Stromal cell of bone marrow (primary cell): Measurements from ENCODE around the gene PEMT.
A peak's percentile ranks its signal among the peaks of the same experiment; 100 is the strongest.
"Not testable (repeated sequence)": the region's sequence is repeated elsewhere in the genome, so short reads cannot be mapped to it uniquely, and the experiment has no call there.

Source experiments
- DNase-seq: peaks from one replicate; pipeline ENCODE4 v3.0.0-alpha.2; 2012; ENCODE audit warnings: low read depth

Gene PEMT

GRCh38 chr17:17486416-17486815, 105.1 kb downstream of the PEMT start:
- DNase-seq, result not testable (repeated sequence)

- no peak for DNase-seq
Observed at GRCh38 chr17:17485420-17485819, 106.1 kb downstream of the PEMT start.

- no peak for DNase-seq
Observed at GRCh38 chr17:17484451-17484899, 107.0 kb downstream of the PEMT start.

- DNase-seq, result no peak
Observed at GRCh38 chr17:17481860-17482259, 109.6 kb downstream of the PEMT start.

GRCh38 chr17:17480593-17481148, 110.8 kb downstream of the PEMT start:
- DNase-seq, result no peak

- no peak for DNase-seq
Observed at GRCh38 chr17:17479209-17479608, 112.3 kb downstream of the PEMT start.

GRCh38 chr17:17476865-17477467, 114.5 kb downstream of the PEMT start, which contains the start of gene MED9:
Gene MED9, plus strand, starts transcription at chr17:17477000. Its CDS starts 42 bp downstream, at chr17:17477042.
- DNase-seq, result peak; percentile 78

- no peak for DNase-seq
Observed at GRCh38 chr17:17474341-17474740, 117.2 kb downstream of the PEMT start.

- DNase-seq, result no peak
Observed at GRCh38 chr17:17472333-17472920, 119.1 kb downstream of the PEMT start.

- no peak for DNase-seq
Observed at GRCh38 chr17:17469996-17470395, 121.5 kb downstream of the PEMT start.

- DNase-seq, result no peak
Observed at GRCh38 chr17:17469358-17469757, 122.2 kb downstream of the PEMT start.

GRCh38 chr17:17468217-17469010, 123.1 kb downstream of the PEMT start:
- DNase-seq, result no peak

GRCh38 chr17:17467720-17468119, 123.8 kb downstream of the PEMT start:
- peak; percentile 21 for DNase-seq

- no peak for DNase-seq
Observed at GRCh38 chr17:17467016-17467415, 124.5 kb downstream of the PEMT start.

GRCh38 chr17:17466511-17466910, 125.0 kb downstream of the PEMT start:
- DNase-seq, result no peak

GRCh38 chr17:17465878-17466277, 125.6 kb downstream of the PEMT start:
- not testable (repeated sequence) for DNase-seq

GRCh38 chr17:17463821-17464220, 127.7 kb downstream of the PEMT start:
- DNase-seq, result no peak

GRCh38 chr17:17462048-17462824, 129.3 kb downstream of the PEMT start:
- no peak for DNase-seq

GRCh38 chr17:17460038-17460437, 131.5 kb downstream of the PEMT start:
- DNase-seq, result no peak

- DNase-seq, result no peak
Observed at GRCh38 chr17:17457680-17458079, 133.8 kb downstream of the PEMT start.

- no peak for DNase-seq
Observed at GRCh38 chr17:17456251-17456650, 135.3 kb downstream of the PEMT start.
